Measurements from ENCODE around the gene SLC1A5.

- no peak for TF ChIP-seq EZH2phosphoT487 (IDR thresholded peaks at IDR 0.05; ENCODE audit: borderline replicate concordance, low read depth, low read length)
- 0 out of 2 replicates have a peak, but pooled peaks have one; percentile 11 for TF ChIP-seq CTCF (conservative IDR thresholded peaks at IDR 0.05; ENCODE audit: low read length)
Measured at GRCh38 chr19:46786236-46787039, 2.0 kb downstream of the SLC1A5 start.
